Measurements from ENCODE around the gene PRKCE.

DNA sequence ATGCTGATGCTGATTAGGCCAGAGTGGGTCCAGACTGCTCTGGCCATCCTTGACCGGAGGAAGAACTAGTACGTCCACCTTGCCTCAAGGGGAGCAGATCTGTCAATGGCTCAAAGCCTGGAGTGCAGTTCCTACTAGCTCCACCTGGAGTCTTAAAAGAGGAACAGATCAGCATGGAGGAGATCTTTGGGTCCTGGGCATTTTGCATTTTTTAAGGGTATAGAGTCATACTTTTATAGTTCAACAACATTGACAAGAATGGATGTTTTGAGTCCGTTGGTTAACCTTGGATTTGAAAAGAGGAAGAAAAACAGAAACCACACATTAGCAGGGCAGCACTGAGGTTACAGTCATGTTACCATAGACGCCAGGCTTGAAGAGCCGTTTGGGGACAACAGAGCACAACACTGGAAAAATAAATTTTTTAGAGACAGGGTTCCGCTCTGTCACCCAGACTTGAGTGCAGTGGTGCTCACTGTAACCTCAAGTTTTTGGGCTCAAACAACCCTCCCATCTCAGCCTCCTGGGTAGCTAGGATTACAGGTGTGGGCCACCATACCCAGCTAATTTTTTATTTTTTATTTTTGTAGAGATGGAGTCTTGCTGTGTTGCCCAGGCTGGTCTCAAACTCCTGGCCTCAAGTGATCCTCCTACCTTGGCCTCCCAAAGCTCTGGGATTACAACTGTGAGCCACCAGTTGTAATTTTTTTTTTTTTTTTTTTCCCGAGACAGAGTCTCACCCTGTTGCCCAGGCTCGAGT lies 78.5 kb downstream of the PRKCE start:
- TF ChIP-seq, protein P1, sequence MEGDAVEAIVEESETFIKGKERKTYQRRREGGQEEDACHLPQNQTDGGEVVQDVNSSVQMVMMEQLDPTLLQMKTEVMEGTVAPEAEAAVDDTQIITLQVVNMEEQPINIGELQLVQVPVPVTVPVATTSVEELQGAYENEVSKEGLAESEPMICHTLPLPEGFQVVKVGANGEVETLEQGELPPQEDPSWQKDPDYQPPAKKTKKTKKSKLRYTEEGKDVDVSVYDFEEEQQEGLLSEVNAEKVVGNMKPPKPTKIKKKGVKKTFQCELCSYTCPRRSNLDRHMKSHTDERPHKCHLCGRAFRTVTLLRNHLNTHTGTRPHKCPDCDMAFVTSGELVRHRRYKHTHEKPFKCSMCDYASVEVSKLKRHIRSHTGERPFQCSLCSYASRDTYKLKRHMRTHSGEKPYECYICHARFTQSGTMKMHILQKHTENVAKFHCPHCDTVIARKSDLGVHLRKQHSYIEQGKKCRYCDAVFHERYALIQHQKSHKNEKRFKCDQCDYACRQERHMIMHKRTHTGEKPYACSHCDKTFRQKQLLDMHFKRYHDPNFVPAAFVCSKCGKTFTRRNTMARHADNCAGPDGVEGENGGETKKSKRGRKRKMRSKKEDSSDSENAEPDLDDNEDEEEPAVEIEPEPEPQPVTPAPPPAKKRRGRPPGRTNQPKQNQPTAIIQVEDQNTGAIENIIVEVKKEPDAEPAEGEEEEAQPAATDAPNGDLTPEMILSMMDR (conservative IDR thresholded peaks at IDR 0.05; ENCODE audit: low read depth in 2 of 2), result peak; percentile 47 to 63
- TF ChIP-seq STAT1 (IDR thresholded peaks at IDR 0.05; ENCODE audit: unreplicated experiment) (no peak), EZH2 (IDR thresholded peaks at IDR 0.05; ENCODE audit: low read depth, unreplicated experiment) (no peak), EZH2phosphoT487 (IDR thresholded peaks at IDR 0.05; ENCODE audit: unreplicated experiment) (no peak), POLR2AphosphoS5 (IDR thresholded peaks at IDR 0.05; ENCODE audit: low read depth) (no peak), JUNB (IDR thresholded peaks at IDR 0.05; ENCODE audit: unreplicated experiment) (no peak), CREB1 (CRISPR knock-in tag; IDR thresholded peaks at IDR 0.05; ENCODE audit: low read depth) (no peak), ZNF331 (CRISPR knock-in tag; IDR thresholded peaks at IDR 0.05; ENCODE audit: low read depth) (no peak), NANOG (IDR thresholded peaks at IDR 0.05; ENCODE audit: borderline replicate concordance) (no peak), ZNF114 (CRISPR knock-in tag; IDR thresholded peaks at IDR 0.05) (no peak)
- TF ChIP-seq, protein P2, sequence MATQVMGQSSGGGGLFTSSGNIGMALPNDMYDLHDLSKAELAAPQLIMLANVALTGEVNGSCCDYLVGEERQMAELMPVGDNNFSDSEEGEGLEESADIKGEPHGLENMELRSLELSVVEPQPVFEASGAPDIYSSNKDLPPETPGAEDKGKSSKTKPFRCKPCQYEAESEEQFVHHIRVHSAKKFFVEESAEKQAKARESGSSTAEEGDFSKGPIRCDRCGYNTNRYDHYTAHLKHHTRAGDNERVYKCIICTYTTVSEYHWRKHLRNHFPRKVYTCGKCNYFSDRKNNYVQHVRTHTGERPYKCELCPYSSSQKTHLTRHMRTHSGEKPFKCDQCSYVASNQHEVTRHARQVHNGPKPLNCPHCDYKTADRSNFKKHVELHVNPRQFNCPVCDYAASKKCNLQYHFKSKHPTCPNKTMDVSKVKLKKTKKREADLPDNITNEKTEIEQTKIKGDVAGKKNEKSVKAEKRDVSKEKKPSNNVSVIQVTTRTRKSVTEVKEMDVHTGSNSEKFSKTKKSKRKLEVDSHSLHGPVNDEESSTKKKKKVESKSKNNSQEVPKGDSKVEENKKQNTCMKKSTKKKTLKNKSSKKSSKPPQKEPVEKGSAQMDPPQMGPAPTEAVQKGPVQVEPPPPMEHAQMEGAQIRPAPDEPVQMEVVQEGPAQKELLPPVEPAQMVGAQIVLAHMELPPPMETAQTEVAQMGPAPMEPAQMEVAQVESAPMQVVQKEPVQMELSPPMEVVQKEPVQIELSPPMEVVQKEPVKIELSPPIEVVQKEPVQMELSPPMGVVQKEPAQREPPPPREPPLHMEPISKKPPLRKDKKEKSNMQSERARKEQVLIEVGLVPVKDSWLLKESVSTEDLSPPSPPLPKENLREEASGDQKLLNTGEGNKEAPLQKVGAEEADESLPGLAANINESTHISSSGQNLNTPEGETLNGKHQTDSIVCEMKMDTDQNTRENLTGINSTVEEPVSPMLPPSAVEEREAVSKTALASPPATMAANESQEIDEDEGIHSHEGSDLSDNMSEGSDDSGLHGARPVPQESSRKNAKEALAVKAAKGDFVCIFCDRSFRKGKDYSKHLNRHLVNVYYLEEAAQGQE (IDR thresholded peaks at IDR 0.05; ENCODE audit: unreplicated experiment), result no peak
- TF ChIP-seq, protein P3, sequence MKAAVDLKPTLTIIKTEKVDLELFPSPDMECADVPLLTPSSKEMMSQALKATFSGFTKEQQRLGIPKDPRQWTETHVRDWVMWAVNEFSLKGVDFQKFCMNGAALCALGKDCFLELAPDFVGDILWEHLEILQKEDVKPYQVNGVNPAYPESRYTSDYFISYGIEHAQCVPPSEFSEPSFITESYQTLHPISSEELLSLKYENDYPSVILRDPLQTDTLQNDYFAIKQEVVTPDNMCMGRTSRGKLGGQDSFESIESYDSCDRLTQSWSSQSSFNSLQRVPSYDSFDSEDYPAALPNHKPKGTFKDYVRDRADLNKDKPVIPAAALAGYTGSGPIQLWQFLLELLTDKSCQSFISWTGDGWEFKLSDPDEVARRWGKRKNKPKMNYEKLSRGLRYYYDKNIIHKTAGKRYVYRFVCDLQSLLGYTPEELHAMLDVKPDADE (IDR thresholded peaks at IDR 0.05), result no peak
- TF ChIP-seq, protein P4, sequence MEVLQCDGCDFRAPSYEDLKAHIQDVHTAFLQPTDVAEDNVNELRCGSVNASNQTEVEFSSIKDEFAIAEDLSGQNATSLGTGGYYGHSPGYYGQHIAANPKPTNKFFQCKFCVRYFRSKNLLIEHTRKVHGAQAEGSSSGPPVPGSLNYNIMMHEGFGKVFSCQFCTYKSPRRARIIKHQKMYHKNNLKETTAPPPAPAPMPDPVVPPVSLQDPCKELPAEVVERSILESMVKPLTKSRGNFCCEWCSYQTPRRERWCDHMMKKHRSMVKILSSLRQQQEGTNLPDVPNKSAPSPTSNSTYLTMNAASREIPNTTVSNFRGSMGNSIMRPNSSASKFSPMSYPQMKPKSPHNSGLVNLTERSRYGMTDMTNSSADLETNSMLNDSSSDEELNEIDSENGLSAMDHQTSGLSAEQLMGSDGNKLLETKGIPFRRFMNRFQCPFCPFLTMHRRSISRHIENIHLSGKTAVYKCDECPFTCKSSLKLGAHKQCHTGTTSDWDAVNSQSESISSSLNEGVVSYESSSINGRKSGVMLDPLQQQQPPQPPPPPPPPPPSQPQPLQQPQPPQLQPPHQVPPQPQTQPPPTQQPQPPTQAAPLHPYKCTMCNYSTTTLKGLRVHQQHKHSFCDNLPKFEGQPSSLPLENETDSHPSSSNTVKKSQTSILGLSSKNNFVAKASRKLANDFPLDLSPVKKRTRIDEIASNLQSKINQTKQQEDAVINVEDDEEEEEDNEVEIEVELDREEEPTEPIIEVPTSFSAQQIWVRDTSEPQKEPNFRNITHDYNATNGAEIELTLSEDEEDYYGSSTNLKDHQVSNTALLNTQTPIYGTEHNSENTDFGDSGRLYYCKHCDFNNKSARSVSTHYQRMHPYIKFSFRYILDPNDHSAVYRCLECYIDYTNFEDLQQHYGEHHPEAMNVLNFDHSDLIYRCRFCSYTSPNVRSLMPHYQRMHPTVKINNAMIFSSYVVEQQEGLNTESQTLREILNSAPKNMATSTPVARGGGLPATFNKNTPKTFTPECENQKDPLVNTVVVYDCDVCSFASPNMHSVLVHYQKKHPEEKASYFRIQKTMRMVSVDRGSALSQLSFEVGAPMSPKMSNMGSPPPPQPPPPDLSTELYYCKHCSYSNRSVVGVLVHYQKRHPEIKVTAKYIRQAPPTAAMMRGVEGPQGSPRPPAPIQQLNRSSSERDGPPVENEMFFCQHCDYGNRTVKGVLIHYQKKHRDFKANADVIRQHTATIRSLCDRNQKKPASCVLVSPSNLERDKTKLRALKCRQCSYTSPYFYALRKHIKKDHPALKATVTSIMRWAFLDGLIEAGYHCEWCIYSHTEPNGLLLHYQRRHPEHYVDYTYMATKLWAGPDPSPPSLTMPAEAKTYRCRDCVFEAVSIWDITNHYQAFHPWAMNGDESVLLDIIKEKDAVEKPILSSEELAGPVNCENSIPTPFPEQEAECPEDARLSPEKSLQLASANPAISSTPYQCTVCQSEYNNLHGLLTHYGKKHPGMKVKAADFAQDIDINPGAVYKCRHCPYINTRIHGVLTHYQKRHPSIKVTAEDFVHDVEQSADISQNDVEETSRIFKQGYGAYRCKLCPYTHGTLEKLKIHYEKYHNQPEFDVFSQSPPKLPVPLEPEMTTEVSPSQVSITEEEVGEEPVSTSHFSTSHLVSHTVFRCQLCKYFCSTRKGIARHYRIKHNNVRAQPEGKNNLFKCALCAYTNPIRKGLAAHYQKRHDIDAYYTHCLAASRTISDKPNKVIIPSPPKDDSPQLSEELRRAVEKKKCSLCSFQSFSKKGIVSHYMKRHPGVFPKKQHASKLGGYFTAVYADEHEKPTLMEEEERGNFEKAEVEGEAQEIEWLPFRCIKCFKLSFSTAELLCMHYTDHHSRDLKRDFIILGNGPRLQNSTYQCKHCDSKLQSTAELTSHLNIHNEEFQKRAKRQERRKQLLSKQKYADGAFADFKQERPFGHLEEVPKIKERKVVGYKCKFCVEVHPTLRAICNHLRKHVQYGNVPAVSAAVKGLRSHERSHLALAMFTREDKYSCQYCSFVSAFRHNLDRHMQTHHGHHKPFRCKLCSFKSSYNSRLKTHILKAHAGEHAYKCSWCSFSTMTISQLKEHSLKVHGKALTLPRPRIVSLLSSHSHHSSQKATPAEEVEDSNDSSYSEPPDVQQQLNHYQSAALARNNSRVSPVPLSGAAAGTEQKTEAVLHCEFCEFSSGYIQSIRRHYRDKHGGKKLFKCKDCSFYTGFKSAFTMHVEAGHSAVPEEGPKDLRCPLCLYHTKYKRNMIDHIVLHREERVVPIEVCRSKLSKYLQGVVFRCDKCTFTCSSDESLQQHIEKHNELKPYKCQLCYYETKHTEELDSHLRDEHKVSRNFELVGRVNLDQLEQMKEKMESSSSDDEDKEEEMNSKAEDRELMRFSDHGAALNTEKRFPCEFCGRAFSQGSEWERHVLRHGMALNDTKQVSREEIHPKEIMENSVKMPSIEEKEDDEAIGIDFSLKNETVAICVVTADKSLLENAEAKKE (CRISPR knock-in tag; IDR thresholded peaks at IDR 0.05), result no peak
